SK-N-SH (cell line): Measurements from ENCODE around the gene YDJC.

Source experiments
- CTCF ChIP-seq: fragments of 200-600 bp; sonication (generic); IDR thresholded peaks from 2 replicates; pipeline ENCODE4 v1.6.1; 2017; ENCODE audit warnings: antibody characterized with exemption, mild to moderate bottlenecking, moderate library complexity
- EP300 ChIP-seq, 2 experiments: IDR thresholded peaks; 2 replicates each; pipeline versions ENCODE4 v1.4.0 to v1.6.1; 2012; ENCODE audit warnings: borderline replicate concordance in 1 of 2, low read depth in 1 of 2, low read length in 1 of 2
- GATA2 ChIP-seq: sonication (generic); formaldehyde crosslinking; IDR thresholded peaks from 2 replicates; pipeline ENCODE4 v1.5.0; 2020; ENCODE audit warnings: mild to moderate bottlenecking, missing genetic modification reagents
- JUND ChIP-seq: IDR thresholded peaks from 2 replicates; pipeline ENCODE4 v1.4.0; 2012
- NFIC ChIP-seq: IDR thresholded peaks from 2 replicates; pipeline ENCODE4 v1.4.0; 2012; ENCODE audit warnings: borderline replicate concordance
- POLR2AphosphoS5 ChIP-seq: IDR thresholded peaks from 2 replicates; pipeline ENCODE4 v1.6.1; 2012; ENCODE audit warnings: low read depth, low read length
- REST ChIP-seq: IDR thresholded peaks from 2 replicates; pipeline ENCODE4 v1.6.1; 2012; ENCODE audit warnings: mild to moderate bottlenecking, low read depth, low read length, moderate library complexity

GRCh38 chr22:21646608-21647590 lies 17.1 kb upstream of the YDJC start:
- TF ChIP-seq CTCF (peak; percentile 84), NFIC (no peak), REST (no peak), POLR2AphosphoS5 (no peak), GATA2 (no peak), JUND (no peak), EP300 (IDR thresholded peaks at IDR 0.05; ENCODE audit: borderline replicate concordance in 1 of 2, low read depth in 1 of 2, low read length in 1 of 2) (no peak)
